KG1 (cell line): ENCODE data around the gene TRMT2A.

Experiments used
- DNase-seq: peaks from one replicate; lab custom pipeline; 2025; lab: John Stamatoyannopoulos, UW

TRMT2A gene

DNA sequence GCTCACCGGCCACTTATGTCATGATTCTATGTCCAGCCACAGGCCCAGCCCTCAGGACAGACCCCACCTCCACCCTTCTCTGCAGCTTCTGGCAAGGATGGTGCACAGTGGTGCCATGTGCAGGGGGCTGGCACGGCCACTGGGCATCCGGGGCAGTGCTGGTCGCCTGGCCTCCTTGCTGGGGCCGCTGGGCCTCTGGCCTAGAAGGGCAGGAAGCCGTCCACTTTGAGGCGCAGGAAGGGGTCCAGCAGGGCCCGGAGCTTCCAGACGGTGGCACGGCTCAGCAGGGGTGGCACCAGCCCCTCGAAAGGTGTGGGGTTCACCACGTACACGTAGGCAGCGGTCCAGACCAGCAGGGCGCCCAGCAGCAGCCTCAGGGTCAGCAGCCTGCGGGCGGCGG lies 31.4 kb upstream of the TRMT2A start:
- DNase-seq = no peak

DNA sequence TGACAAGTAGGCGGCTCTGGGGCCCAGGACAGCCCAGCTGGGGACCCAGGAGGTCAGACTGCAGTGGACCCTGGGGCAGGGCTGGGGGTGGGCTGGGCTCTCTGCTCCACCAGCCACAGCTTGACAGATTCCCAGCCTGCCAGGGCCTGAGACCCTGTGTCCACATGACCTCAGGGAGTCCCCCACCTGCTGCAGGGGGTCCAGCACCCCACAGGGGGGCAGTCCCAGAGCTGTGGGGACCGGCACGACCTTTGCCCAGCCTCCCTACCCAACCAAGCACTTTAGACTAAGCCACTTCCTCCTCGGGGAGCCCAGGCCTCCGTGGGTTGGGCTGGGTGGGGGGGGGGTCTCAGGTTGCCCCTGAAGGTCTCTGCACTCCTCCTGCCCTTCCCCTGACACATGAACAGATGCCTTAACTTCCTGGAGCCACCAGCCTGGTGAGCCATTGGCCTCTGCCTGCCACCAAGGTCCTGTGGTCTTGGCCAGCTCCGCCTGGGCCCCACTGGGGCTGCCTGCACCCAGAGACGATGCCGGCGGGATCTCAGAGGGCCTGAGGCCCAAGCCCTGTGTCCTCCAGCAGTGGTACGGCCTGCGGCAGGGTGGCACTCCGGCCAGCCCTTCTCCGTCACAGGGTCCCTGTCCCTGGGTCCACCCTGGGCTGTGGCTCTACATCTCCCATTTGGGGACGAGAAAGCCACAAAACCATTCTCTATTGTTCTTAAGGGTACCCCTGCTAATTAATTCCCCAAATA lies 30.4 kb upstream of the TRMT2A start:
- DNase-seq = no peak

DNA sequence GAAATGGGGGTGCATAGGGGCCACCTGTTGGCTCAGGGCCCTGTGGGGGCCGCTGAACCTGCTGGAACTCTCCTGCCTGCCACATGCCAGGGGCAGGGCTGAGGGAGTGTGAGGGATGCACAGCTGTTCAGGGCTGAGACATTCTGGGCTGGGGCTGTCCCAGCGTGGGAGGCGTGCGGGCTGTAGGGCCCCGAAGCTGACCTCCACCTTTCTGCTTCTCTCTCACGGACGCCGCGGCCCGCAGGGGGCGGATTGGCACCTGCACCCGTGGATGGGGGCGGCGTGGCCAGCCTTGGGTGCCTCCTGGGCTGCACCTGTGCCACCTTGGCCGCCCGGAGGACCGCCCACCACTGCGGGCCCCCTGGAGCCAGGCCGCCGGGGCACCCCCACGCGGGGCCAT lies 29.8 kb upstream of the TRMT2A start:
- no peak for DNase-seq

DNA sequence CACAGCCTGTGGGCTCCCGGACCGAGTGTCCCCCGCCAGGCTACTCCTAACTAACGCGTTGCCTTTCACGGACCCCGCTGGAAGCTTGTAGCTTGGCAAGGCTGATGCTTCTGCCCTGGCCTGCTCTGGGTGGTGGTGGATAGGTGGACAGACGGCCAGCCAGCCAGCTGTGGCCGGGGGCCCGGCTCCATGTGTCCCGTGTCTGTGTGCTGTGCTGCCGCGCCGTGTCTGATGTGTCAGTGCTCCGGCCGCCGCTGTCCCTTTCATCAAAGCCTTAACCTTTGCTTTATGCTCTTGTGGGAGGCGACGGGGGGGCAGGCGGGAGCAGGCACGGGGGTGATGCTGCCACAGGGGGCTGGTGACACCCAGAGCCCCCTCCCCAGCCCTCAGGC lies 28.8 kb upstream of the TRMT2A start:
- DNase-seq = no peak

DNA sequence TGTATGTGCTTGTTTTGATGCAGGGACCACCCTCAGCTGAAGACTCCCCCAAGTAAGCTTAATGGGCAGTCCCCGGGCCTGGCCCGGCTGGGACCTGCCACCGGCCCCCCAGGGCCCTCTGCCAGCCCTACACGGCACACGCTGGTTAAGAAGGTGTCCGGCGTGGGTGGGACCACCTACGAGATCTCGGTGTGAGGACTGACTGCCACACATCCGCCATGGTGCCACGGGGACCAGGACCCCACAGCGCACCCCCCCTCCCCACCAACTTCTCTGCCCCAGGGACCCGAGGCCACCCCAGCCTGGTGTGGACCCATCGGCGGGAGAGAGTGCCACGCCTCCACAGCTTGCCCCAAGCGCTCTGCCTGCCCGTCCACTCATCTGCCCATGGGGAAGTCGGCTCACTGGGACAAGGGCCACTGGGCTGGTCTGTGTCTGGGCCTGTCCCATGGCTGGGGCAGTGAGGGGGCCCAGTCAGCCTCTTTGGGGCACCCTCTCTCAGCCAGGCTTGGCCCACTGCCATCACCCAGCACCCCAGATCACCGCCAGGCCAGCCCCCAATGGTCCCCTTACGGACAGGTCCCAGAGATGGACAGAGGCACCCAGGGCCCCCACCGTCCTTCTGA lies 28.3 kb upstream of the TRMT2A start:
- DNase-seq = no peak

DNA sequence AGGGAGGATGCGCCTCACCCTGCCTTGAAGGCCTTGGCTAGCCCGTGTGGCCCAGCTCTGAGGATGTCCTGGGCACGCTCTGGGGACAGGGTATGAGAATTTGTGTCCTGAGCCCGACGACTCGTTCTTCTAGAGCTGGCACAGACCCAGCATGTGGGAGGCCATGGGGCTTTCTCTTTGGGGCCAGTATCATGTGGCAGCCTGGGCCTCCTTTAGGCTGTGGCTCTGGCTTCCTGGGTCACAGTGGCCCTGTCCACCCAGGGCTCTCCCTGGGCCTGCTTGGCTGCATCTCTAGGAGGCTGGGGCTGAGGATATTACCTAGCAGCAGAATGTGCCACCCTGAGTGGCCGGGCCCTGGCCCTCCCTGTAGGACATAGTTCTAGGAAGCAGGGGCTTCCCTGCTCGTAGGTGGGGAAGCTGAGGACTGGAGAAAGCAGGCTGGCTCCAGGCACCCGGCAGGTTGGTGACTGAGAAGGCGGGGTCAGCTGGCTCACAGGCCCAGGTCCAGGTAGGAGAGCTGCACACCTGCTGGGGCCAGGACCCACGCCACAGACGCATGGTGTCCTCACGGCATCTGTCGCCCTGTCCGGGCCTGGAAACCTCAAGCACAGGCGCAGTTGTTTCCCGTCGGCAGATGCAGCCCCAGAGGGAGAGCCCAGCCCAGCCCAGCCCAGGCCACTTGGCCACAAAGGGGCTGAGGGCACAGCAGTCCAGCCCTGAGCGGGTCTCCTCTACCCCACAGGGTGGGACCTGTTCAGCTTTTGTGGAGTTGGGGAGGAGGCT lies 27.0 kb upstream of the TRMT2A start:
- DNase-seq = no peak

DNA sequence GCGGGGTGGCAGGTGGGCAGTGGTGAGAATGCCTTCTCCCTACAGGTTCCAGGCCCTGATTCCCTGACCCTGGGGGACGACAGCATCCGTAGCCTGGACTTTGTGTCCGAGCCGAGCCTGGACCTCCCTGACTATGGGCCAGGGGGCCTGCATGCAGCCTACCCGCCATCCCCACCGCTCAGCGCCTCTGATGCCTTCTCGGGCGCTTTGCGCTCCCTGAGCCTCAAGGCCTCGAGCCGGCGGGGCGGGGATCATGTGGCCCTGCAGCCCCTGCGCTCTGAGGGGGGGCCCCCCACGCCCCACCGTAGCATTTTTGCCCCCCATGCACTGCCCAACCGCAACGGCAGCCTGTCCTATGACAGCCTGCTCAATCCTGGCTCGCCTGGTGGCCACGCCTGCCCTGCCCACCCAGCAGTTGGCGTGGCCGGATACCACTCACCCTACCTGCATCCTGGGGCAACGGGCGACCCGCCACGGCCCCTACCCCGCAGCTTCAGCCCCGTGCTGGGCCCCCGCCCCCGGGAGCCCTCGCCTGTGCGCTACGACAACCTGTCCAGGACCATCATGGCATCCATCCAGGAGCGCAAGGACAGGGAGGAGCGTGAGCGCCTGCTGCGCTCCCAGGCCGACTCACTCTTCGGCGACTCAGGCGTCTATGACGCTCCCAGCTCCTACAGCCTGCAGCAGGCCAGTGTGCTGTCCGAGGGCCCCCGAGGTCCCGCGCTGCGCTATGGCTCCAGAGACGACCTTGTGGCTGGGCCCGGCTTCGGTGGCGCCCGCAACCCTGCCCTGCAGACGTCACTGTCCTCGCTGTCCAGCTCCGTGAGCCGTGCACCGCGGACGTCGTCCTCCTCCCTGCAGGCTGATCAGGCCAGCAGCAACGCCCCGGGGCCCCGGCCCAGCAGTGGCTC lies 25.9 kb upstream of the TRMT2A start:
- no peak for DNase-seq

DNA sequence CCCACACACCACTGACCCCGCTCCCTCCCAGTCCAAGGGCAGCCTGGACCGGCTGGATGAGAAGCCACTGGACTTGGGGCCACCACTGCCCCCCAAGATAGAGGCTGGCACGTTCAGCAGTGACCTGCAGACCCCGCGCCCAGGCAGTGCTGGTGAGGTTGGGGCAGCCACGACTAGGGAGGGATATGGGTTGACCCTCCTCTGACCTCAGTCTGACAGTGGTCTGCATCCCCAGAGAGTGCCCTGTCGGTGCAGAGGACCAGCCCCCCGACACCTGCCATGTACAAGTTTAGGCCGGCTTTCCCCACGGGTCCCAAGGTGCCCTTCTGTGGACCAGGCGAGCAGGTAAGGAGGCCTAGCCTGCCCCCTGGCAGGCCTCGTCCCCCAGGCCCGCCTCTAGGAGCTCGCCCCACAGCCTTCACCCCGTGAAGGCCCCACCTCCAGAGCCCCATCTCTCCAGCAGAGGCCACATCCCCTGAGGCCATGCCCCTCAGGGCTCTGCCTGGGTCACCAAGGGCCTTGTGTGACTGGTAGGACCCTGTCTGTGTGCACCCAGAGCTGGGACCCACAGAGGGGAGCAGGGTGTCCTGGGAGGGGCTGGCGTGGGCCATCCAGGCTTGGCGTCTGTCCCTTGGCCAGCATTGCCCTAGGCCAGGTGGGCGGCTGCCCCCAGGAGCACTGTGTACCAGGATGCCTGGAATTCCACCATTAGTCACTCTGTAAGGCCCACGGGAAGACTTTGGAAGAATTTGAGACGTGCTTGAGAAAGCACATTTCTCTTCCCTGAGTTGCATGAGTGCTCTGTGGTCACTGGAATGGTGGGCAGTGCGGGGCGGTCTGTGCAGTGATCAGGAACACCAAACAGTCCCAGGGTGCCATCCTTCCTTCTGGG lies 24.4 kb upstream of the TRMT2A start:
- no peak for DNase-seq

DNA sequence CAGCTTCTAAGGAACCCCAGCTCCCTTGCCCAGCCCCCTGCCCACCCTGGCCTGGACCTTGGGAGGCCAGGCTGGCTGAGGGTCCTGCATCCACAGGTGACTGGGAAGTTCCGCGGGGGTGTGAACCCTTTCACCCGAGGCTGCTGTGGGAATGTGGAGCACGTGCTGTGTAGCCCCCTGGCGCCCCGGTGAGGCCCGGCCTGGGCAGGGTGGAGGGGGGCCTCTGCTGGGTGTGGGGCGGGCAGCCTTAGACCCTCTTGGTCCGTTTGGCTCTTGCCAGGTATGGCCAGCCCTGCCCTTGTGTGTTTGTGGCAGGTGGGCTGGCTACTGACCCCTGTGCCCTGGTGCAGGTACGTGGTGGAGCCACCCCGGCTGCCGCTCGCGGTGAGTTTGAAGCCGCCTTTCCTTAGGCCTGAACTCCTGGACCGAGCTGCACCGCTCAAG lies 23.5 kb upstream of the TRMT2A start:
- no peak for DNase-seq

DNA sequence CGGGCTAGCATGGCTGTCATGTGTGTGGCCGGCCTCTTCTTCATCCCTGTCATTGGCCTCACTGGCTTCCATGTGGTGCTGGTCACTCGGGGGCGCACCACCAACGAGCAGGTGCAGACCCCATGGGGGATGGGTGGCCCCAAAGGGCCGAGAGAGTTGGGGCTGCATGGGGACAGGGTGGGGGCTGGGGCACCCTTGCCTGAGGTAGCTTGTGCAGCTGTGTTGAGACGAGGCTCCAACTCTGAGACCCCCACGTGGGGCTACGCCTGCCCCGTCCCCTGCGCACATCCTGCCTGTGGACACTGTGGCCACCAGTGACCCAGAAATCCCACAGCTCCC lies 23.1 kb upstream of the TRMT2A start:
- no peak for DNase-seq

DNA sequence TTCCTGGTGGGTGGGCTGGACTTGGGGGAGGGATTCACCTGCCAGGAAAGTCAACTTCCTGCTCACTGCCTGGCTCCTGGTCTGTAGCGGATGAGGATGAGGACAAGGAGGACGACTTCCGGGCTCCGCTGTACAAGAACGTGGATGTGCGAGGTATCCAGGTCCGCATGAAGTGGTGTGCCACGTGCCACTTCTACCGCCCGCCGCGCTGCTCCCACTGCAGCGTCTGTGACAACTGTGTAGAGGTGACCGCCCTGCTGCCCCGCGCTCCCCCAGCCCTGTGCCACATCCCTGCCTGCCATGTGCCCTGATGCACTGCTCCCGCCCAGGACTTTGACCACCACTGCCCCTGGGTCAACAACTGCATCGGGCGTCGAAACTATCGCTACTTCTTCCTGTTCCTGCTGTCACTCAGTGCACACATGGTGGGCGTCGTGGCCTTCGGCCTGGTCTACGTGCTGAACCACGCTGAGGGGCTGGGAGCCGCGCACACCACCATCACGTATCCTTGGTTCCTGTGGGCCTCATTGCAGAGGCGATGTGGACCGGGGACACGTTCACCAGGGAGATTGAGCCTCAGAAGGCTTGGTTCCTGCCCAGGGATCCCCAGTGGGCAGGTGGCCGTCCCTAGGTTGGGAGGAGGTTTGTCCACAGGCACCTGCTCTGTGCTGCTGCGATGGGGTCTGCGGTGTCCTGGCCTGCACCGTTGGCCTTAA lies 22.5 kb upstream of the TRMT2A start:
- no peak for DNase-seq

DNA sequence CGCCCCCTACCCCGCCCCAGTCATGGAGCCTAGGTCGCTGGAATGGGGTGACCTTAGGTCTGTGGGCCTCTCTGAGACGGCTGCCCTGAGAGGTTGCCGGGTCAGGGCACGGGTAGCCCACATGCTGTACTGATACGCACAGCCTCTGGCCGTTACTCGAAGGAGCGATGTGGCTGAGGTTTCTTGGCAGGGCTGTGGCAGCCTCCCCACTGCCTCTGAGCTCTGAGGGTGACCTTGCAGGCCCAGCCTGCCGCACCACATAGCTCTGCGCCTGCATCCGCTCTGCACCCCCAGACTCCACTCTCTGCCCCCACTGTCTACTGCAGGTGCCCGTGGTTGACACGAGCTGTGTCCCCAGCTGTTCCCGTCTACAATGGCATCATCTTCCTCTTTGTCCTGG lies 21.8 kb upstream of the TRMT2A start:
- DNase-seq = no peak

DNA sequence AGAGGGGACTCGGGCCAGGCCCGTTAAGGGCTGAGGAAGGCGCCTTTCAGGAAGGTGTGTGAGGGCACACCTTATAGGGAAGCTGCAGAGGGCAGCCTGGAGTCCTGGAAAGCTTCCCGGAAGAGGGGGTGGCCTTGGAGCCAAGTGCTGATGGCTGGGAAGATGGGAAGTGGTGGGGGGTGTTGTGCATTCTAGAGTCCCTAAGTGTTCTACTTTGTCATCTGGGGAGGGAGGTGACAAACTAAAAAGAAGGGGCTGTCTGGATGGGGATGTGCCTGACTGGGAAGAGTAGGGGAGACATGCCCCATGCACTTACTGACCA lies 21.4 kb upstream of the TRMT2A start:
- no peak for DNase-seq

DNA sequence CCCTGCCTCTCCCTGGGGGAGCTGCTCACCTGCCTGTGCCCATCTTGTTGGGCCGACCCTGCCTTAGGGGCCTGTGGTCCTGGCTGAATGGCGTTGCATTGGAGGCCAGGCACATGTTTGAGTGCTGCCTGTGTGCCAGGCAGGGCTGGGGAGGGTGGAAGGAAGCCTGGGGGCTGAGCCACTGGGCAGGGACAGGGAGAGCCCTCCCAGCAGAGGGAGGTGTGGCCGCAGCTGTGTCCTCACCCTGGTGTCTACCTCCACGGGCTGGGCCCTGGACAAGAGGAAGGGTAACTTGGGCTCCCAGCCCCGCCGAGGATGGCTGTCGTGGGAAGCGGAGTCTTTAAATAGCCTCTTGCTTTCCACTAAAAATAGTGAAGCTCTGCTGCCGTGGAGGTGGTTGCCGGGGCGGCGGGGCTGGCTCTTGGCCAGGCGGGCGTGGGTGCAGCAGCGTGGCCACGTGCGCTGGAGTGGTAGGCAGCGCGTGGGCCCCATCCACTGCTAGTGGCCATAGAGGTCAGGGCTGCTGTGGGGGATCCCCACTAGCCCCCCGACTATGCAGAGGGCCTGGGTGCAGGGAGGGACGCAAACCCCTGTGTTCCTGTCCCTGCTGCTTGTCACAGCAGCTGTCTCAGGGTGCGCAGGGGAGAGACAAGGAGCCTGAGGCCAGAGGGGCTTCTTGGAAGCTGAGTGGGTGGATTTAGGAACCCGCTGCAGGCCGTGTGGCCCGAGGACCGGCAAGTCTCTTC lies 20.8 kb upstream of the TRMT2A start:
- DNase-seq = no peak

DNA sequence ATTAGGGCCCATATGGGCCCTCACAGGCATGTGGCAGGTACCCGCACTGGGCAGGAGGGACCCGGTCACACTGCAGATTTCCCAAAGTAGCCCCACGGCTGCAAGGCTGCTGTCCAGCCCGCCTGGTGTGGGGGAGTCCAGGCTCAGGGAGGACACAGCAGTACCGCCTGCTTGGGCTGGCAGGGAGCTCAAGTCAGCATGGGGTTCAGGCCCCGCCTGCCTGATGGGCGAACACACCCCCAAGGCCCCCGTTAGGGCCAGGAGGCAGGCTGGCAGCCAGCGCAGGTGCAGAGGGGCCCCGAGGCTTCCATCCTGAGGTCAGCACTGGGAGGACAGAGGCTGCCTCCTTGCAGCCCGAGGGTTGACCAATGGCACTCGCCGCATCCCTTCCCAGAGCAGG lies 20.1 kb upstream of the TRMT2A start:
- no peak for DNase-seq

DNA sequence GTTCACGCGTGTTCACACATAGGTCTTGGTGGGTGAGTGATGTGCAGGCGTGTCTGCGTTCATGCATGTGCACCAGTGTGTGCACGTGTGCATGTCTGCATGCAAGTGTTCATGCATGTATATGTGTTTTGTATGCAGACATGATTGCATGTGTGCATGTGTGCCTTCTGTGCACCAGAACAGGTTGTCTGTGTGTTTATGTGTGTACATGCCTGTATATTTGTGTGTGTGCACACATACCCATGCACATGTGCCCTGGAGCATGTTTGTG lies 19.5 kb upstream of the TRMT2A start:
- DNase-seq = no peak

DNA sequence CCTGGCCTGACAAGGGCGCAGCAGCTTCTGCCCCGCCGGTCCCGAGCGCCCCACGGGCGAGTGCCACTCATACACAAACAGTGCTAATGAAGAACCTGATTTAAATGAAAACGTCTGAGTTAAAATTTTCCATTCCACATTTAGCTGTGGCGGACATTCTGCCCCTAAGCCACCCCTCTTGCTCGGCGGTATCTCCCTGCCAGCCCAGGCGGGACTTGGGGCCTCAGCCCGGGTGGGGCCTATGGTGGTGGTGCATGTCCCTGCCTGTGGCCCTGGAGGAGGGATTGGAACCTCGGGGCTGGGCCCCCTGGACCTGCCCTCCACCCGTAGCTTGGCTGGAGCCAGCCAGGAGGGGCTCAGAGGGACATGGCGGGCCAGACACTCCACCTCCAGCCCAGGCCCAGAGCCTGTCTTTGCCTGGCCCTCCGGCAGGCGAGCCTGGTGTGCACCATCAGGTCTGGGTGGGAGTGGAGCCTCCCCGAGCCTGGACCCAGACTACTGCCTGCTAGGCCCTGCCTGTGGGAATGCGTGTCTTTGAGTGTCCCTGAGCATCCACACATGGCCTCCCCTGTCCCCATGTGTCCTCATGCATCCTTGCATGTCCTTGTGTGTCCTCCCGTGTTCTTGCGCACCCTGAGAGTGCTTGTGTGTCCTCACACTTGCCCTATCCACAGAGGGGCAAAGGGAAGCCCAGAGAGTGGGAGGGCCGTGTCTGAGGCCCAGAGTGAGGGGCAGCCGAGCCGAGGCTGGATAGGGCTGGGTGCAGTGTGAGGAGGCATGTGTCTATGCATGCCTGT lies 19.0 kb upstream of the TRMT2A start:
- DNase-seq = no peak

DNA sequence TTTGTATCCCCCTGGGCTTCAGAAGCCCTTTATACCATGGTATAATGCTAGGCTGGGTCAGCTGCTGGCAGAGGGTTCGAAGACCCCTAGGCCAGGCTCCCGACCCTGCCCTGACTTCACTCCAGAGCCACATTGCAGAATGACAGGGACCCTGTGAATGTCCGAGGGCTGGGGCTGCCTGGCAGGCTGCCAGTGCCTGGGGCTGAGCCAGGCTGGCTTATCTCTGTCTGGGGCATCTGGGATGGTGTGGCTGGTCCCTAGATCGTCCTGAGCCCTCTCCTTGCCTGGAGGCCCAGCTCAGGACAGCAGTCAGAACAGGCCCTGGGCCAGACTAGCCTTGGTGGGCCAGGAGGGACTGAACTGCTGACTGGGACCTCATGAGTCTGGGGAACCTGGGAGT lies 18.2 kb upstream of the TRMT2A start:
- no peak for DNase-seq

DNA sequence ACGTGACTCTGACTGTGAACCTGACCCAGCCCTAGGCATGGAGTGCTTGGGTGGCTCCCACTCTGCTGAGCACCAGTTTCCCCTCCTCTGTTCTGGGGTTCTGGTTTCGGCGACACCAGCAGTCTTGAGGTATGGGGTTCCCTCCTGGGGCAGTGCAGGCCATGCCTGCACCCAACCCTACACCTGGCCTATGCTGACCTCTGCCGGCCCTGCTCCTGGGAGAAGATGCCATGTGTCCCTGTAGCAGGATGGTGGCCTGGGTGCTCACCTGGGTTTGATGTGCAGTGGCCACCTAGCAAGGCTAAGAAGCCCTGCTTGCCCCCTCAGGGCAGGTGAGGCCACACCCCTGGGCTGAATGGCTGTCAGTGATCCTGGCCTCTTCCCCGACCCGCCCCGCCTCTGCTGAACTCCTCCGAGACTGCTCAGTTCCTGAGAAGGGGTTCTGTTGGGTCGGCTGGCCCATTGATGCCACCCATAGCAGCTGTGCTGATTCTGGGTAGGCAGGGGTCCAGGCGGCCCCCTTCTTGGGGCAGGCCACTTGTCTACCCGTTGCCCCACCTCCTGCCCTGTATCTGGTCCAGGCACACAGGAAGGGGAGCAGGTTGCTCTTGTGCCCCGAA lies 17.0 kb upstream of the TRMT2A start:
- DNase-seq = no peak
